Thoracic aorta (tissue), 2 donors: ENCODE results near the gene HNRNPH1. TPM values are rescaled to one million over a fixed set of nuclear protein-coding genes. Genes with fewer than 3 reads are reported as not detected.
A peak's percentile ranks its signal among the peaks of the same experiment; 100 is the strongest.

ENCODE experiments used
- ATAC-seq: fragments of 150-250 bp; one replicate; pipeline ENCODE4 v1.8.0; 2017; ENCODE audit warnings: low read depth; ENCODE audit not compliant: insufficient number of reproducible peaks, low FRiP score
- DNase-seq: peaks from one replicate; pipeline ENCODE4 v3.0.0-alpha.2; 2020; ENCODE audit warnings: low spot score
- H3K27ac ChIP-seq, 2 donors: fragments of 200-600 bp; sonication (generic); 1 replicate in 1 of 2; 2 replicates in 1 of 2; pipeline ENCODE4 v1.5.1; 2016; ENCODE audit warnings: mild to moderate bottlenecking in 2 of 2, moderate library complexity in 2 of 2
- H3K27me3 ChIP-seq: fragments of 200-600 bp; sonication (generic); replicated peaks from 2 replicates; pipeline ENCODE4 v1.6.0; 2016; ENCODE audit warnings: mild to moderate bottlenecking; ENCODE audit not compliant: insufficient read depth
- H3K36me3 ChIP-seq: fragments of 200-600 bp; sonication (generic); one replicate; pipeline ENCODE4 v1.5.1; 2016
- H3K4me1 ChIP-seq, 2 donors: fragments of 200-600 bp; sonication (generic); 1 replicate in 1 of 2; 2 replicates in 1 of 2; pipeline versions ENCODE4 v1.5.1 to v1.6.0; 2016; ENCODE audit warnings: low read depth in 2 of 2, mild to moderate bottlenecking in 1 of 2; ENCODE audit not compliant: control insufficient read depth in 1 of 2
- H3K4me3 ChIP-seq: fragments of 200-600 bp; sonication (generic); 2 replicates; pipeline ENCODE4 v1.5.1; 2016; ENCODE audit warnings: mild to moderate bottlenecking
- H3K9me3 ChIP-seq: fragments of 200-600 bp; sonication (generic); 2 replicates; pipeline ENCODE4 v1.5.1; 2016
- total RNA-seq, 2 donors: library from RNA; depleted of rRNA; stranded (reverse); fragments of >200 nt; gene quantifications; one replicate each; pipeline versions ENCODE4 v1.1.0 to v1.2.3, GENCODE V29; 2016
- TF ChIP-seq, protein P1 (sequence below): fragments of 200-600 bp; sonication (generic); IDR thresholded peaks from one replicate; pipeline ENCODE4 v1.5.1; 2019; ENCODE audit warnings: antibody characterized with exemption

Gene HNRNPH1
- total RNA-seq, 2 donors from 2014 or later, result 442 to 785 TPM

DNA sequence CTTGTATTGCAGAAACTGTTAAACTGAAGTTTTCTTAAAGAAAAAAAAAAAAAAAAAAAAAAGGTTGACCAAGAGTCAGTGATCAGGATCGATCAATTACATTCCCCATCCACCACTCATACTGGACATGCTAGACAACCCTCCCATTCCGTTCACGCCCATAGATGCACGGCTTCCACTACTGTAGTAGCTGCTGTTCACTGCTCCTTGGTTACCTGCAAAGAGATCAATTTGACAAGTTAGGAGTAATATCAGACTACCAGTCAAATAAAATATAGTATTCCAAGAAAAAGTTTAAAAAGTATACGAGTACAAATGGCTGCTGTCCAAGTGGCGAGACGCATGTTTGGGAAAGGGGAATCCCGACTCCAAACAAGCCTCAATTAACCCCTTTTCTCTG, 8.7 kb downstream of the HNRNPH1 start:
- Histone ChIP-seq H3K27ac (no peak overlapping the region), H3K4me1 (peaks cover 24 to 52% of the 10 kb centered on the region in 2 donors), H3K4me3 (no peak overlapping the region), H3K9me3 (no peaks in the 10 kb centered on the region), H3K27me3 (no peaks in the 10 kb centered on the region), H3K36me3 (peaks cover 82% of the 10 kb centered on the region)
- ATAC-seq (no peak), DNase-seq (no peak)
- TF ChIP-seq, protein P1, sequence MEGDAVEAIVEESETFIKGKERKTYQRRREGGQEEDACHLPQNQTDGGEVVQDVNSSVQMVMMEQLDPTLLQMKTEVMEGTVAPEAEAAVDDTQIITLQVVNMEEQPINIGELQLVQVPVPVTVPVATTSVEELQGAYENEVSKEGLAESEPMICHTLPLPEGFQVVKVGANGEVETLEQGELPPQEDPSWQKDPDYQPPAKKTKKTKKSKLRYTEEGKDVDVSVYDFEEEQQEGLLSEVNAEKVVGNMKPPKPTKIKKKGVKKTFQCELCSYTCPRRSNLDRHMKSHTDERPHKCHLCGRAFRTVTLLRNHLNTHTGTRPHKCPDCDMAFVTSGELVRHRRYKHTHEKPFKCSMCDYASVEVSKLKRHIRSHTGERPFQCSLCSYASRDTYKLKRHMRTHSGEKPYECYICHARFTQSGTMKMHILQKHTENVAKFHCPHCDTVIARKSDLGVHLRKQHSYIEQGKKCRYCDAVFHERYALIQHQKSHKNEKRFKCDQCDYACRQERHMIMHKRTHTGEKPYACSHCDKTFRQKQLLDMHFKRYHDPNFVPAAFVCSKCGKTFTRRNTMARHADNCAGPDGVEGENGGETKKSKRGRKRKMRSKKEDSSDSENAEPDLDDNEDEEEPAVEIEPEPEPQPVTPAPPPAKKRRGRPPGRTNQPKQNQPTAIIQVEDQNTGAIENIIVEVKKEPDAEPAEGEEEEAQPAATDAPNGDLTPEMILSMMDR, result no peak

DNA sequence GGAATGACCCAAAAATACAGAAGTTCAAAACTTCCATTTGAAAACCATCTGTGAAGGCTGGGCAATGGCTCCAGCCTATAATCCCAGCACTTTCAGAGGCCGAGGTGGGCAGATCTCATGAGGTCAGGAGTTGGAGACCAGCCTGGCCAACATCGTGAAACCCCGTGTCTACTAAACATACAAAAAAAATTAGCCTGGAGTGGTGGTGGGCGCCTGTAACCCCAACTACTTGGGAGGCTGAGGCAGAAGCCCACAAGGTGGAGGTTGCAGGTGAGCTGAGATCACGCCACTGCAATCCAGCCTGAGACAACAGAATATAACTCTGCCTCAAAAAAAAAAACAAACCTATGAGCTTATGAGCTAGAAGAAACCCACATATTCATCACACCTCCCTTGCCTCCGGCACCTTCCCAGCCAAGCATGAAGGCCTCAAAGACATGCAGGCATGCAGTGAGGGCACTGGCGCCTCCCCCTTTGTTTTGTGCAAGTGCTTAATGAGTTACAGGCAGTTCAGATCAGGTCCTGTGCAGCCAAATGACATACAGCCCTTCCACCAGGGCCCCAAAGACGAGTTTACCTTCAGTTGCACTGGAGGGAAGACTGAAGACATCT, 9.9 kb downstream of the HNRNPH1 start:
- DNase-seq, result no peak
- no peak for ATAC-seq
- no peak overlapping the region for H3K4me3 ChIP-seq
- TF ChIP-seq, protein P1, result no peak
- H3K27ac ChIP-seq, result no peak overlapping the region
- peaks cover 88% of the 10 kb centered on the region for H3K36me3 ChIP-seq
- no peaks in the 10 kb centered on the region for H3K27me3 ChIP-seq
- H3K9me3 ChIP-seq, result no peaks in the 10 kb centered on the region
- peaks cover 12 to 40% of the 10 kb centered on the region in 2 donors for H3K4me1 ChIP-seq

DNA sequence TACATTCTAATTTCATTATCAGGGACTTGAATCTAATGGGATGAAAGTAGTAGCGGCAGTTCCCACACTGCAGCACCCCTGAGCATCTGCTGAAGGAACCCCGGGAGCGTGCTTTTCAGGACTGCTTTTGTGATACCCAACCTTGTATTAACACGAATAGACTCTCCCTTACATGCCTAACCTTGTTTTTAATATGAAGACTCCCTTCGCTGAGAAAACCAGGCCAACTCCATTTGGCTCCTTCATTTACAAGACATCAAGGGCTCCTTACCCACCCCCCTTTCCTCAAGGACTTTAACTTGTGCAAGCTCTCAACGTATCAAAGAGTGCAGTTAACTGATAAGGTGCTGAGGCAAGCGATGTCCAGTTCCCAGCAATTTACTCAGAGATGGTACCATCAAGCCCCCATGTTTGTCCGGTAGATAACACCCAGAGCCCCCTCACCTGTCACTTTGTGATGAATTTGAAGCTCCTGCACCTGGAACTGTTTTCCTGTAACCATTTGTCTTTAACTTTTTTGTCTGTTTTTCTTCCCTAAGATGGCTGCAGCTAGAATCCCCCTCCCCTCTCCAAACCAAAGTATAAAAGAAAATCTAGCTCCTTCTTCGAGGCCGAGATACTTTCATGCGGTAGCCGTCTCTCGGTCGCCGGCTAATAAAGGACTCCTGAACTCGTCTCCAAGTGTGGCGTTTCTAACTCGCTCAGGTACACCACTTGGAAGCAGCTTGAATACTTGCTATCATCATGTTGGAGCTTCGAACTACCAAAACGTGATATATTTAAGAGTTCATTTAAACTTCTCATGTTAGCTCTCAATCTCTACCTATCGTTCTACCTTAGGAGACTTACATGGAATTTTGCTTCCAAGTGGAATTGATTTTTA, 10.7 kb downstream of the HNRNPH1 start:
- ATAC-seq (no peak), DNase-seq (no peak)
- Histone ChIP-seq H3K27me3 (no peaks in the 10 kb centered on the region), H3K9me3 (no peaks in the 10 kb centered on the region), H3K27ac (no peak overlapping the region), H3K36me3 (peaks cover 80% of the 10 kb centered on the region), H3K4me1 (peaks cover 10 to 32% of the 10 kb centered on the region in 2 donors), H3K4me3 (no peak overlapping the region)
- TF ChIP-seq, protein P1, result no peak

DNA sequence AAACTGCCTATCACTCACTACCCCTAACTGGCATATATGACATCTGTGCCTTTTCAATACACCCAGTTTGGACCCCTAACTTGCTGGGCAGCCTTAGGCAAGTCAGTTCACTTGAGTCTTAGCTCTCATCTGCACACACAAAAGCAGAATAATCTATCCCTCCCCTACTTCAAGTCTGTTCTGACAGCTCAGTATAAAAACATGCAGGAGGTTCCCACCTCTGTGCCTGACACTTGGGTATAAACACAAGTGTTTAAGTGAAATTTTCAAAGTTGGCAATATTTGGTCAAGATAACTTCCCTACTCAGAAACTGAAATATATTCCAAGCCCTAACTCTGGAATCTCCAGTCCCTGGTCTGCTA, 12.6 kb downstream of the HNRNPH1 start:
- H3K4me3 ChIP-seq, result no peak overlapping the region
- H3K36me3 ChIP-seq, result peaks cover 72% of the 10 kb centered on the region
- no peaks in the 10 kb centered on the region for H3K27me3 ChIP-seq
- peaks cover 3 to 20% of the 10 kb centered on the region in 2 donors for H3K4me1 ChIP-seq
- no peak for DNase-seq
- H3K27ac ChIP-seq, result peak overlapping the region in 1 of 2 donors; percentile 7
- H3K9me3 ChIP-seq, result no peaks in the 10 kb centered on the region
- TF ChIP-seq, protein P1, result no peak
- ATAC-seq, result no peak

DNA sequence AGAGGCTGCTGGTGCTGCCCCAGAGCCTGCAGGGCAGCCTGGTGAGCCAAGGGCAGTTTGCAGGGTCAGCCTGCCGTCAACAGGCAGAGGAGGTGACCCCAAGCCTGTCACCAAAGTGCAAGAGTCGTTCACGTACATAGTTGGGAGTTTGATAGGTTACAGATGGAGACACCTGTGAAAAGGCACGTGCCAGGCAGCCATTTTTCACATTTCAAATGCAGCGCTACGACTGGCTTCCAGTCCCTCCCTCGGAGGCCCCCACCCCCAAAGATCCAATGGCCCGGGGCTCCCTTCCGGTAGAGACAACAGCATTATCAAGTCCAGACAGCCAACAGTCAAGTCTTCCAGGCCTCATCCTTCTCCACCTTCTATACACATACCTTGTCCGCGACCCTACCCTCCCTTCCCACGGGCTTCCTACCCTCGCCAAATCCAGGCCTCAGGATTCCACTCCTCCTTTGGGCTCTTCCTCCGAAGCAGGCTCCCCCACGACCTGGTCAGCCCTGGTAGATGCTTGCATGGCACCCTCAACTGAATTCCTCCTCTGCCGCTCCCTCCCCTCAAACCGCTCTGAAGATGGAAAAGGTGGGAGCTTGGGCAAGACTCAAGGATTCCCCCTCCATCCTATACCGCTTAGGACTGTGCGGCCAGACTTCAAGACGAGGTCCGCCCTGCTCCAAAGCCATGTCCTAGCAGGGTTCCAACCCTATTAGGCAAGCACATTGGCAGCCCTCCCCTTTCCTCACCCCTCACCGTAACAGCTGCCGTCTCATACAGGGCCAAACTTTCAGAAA, 13.2 kb downstream of the HNRNPH1 start:
- H3K27me3 ChIP-seq, result no peaks in the 10 kb centered on the region
- no peaks in the 10 kb centered on the region for H3K9me3 ChIP-seq
- peaks cover 69% of the 10 kb centered on the region for H3K36me3 ChIP-seq
- TF ChIP-seq, protein P1, result no peak
- H3K4me1 ChIP-seq, result peaks cover 3 to 20% of the 10 kb centered on the region in 2 donors
- H3K27ac ChIP-seq, result peak overlapping the region in 1 of 2 donors; percentile 7
- ATAC-seq, result no peak
- no peak for DNase-seq
- no peak overlapping the region for H3K4me3 ChIP-seq
